Mesendoderm (in vitro differentiated cells): ENCODE data around the gene PTPN2.

ENCODE experiments used
- DNase-seq: peaks from one replicate; pipeline ENCODE4 v3.0.0; 2013
- H2AK5ac ChIP-seq: 2 replicates; pipeline ENCODE4 v1.6.1; 2013; ENCODE audit warnings: low read length, inconsistent platforms
- H2BK120ac ChIP-seq: 2 replicates; pipeline ENCODE4 v1.6.1; 2013; ENCODE audit warnings: low read depth, mild to moderate bottlenecking, low read length, moderate library complexity, mixed read lengths
- H2BK15ac ChIP-seq: replicated peaks from 2 replicates; pipeline ENCODE4 v1.6.1; 2013; ENCODE audit warnings: low read depth, mild to moderate bottlenecking, moderate library complexity
- H2BK5ac ChIP-seq: 2 replicates; pipeline ENCODE4 v1.6.1; 2013; ENCODE audit warnings: low read length, inconsistent platforms
- H3K18ac ChIP-seq: 2 replicates; pipeline ENCODE4 v1.6.1; 2013; ENCODE audit warnings: mild to moderate bottlenecking, low read length, mixed read lengths
- H3K23ac ChIP-seq: one replicate; pipeline ENCODE4 v1.6.1; 2013; ENCODE audit warnings: low read length
- H3K27ac ChIP-seq: 2 replicates; pipeline ENCODE4 v1.5.1; 2013; ENCODE audit warnings: low read depth, mild to moderate bottlenecking, inconsistent platforms, low read length, moderate library complexity
- H3K27me3 ChIP-seq: 2 replicates; pipeline ENCODE4 v1.6.1; 2013; ENCODE audit warnings: low read length, control low read depth, mild to moderate bottlenecking, inconsistent platforms; ENCODE audit not compliant: insufficient read depth, poor library complexity
- H3K36me3 ChIP-seq: 2 replicates; pipeline ENCODE4 v1.6.1; 2013; ENCODE audit warnings: low read length, inconsistent platforms; ENCODE audit not compliant: control insufficient read depth, insufficient read depth
- H3K4ac ChIP-seq: one replicate; pipeline ENCODE4 v1.6.1; 2013; ENCODE audit warnings: low read depth, mild to moderate bottlenecking, low read length, moderate library complexity
- H3K4me1 ChIP-seq: 2 replicates; pipeline ENCODE4 v1.6.1; 2013; ENCODE audit warnings: low read depth, low read length, inconsistent platforms; ENCODE audit not compliant: control insufficient read depth
- H3K4me2 ChIP-seq: 2 replicates; pipeline ENCODE4 v1.6.1; 2013; ENCODE audit warnings: low read length
- H3K4me3 ChIP-seq: 2 replicates; pipeline ENCODE4 v1.5.1; 2013; ENCODE audit warnings: mild to moderate bottlenecking, low read length
- H3K56ac ChIP-seq: one replicate; pipeline ENCODE4 v1.6.1; 2013; ENCODE audit warnings: low read length
- H3K79me1 ChIP-seq: 2 replicates; pipeline ENCODE4 v1.6.1; 2013; ENCODE audit warnings: low read length, inconsistent platforms
- H3K79me2 ChIP-seq: 2 replicates; pipeline ENCODE4 v1.6.1; 2013; ENCODE audit warnings: mild to moderate bottlenecking, low read length; ENCODE audit not compliant: control insufficient read depth, insufficient read depth
- H3K9ac ChIP-seq: 2 replicates; pipeline ENCODE4 v1.6.1; 2013; ENCODE audit warnings: low read length, inconsistent platforms
- H4K5ac ChIP-seq: one replicate; pipeline ENCODE4 v1.6.1; 2013; ENCODE audit warnings: low read length
- H4K8ac ChIP-seq: one replicate; pipeline ENCODE4 v1.6.1; 2013; ENCODE audit warnings: low read depth, mild to moderate bottlenecking, control low read depth, low read length, moderate library complexity
- WGBS: extraction: QIAGEN DNeasy Blood & Tissue Kit; methylation state at CpG from one replicate; pipeline ENCODE4 v1.1.7; 2013; ENCODE audit warnings: low lambda C conversion rate, missing lambda C conversion rate; ENCODE audit not compliant: insufficient coverage; ENCODE audit errors: extremely low coverage; 5-methylcytosine and 5-hydroxymethylcytosine counted together

PTPN2 gene

DNA sequence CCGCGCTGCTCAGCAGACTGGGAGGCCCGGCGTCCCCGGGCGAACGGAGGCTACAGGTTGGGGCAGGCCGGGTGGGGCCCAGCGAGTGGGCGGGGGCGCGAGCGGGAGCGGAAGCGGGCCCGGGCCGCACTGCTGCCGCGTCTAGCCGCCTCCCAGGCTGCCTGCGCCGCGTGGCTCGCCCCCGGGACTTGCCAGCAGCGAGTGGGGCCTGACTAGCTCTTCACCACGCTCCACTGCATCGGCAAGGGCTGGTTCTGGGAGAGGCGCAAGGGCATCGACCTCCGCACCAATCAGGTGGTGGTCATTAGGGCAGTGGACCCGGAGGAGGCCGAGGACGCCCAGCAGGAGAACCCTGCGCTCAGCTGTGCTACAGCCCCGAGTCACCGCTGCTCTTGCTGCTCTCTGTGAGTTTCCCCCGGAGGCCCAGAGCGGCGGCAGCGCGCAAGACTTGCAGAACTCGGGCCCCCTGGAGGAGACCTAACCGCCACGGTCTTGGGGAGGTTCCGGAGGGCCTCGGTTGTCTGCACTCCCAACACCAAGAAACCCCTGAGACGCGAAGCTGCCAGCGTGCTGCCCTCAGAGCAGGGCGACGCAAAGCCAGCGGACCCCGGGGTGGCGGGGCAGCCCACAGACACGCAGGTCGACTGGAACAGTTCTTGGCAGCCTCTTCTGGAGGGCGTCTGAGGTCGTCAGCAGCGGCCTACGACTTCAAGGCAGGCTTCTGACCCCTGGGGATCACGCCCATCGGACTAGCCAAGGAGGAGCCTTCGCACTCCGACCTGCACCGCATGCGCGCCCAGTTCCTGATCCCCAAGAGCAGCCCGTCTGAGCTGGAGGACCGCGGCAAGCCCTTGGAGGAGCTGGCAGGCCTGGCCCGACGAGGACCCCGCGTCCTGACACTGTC is 27.2 kb upstream of the PTPN2 start:
- Histone ChIP-seq H3K23ac (no peak overlapping the region), H2BK5ac (no peak overlapping the region), H3K79me1 (no peaks in the 10 kb centered on the region), H2AK5ac (no peak overlapping the region), H3K79me2 (no peaks in the 10 kb centered on the region), H3K4me3 (no peak overlapping the region), H3K27ac (no peak overlapping the region), H3K9ac (no peak overlapping the region), H3K27me3 (no peaks in the 10 kb centered on the region), H4K8ac (no peak overlapping the region), H2BK120ac (no peak overlapping the region), H3K4me2 (no peak overlapping the region), H4K5ac (no peak overlapping the region), H3K36me3 (no peaks in the 10 kb centered on the region), H2BK15ac (no peak overlapping the region), H3K56ac (no peak overlapping the region), H3K18ac (no peak overlapping the region), H3K4me1 (no peaks in the 10 kb centered on the region), H3K4ac (no peak overlapping the region)
- WGBS = no CpG with 5 or more reads among the region's 75 CpGs
- DNase-seq = peak; percentile 4

DNA sequence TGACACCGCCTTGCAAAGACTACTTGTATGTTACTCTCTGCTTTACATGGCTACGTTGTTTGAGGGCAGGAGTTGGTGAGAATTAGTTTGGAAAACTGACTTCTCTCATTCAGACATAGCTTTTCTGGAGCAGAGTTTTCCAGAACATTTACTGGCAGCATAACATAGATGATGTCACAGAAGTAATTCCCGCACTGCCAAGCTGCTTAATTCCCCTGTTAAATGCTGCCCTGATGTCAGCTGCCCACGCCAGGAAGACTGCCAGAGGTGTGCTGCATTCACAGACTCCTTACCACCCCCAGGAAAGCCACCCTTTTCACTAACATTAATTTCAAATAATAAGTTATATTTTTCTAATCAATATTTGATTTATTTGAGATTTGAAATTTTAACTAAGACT is 24.7 kb upstream of the PTPN2 start:
- H3K56ac ChIP-seq = no peak overlapping the region
- no CpG with 5 or more reads among the region's 4 CpGs for WGBS
- H3K23ac ChIP-seq = no peak overlapping the region
- no peaks in the 10 kb centered on the region for H3K27me3 ChIP-seq
- no peak overlapping the region for H3K27ac ChIP-seq
- no peaks in the 10 kb centered on the region for H3K79me2 ChIP-seq
- H2BK15ac ChIP-seq = no peak overlapping the region
- no peak overlapping the region for H4K5ac ChIP-seq
- no peak overlapping the region for H3K4me3 ChIP-seq
- no peak overlapping the region for H3K18ac ChIP-seq
- no peaks in the 10 kb centered on the region for H3K4me1 ChIP-seq
- H4K8ac ChIP-seq = no peak overlapping the region
- no peak overlapping the region for H2BK5ac ChIP-seq
- no peak for DNase-seq
- no peak overlapping the region for H2BK120ac ChIP-seq
- H3K4ac ChIP-seq = no peak overlapping the region
- H2AK5ac ChIP-seq = no peak overlapping the region
- H3K36me3 ChIP-seq = no peaks in the 10 kb centered on the region
- no peak overlapping the region for H3K9ac ChIP-seq
- no peaks in the 10 kb centered on the region for H3K79me1 ChIP-seq
- no peak overlapping the region for H3K4me2 ChIP-seq

DNA sequence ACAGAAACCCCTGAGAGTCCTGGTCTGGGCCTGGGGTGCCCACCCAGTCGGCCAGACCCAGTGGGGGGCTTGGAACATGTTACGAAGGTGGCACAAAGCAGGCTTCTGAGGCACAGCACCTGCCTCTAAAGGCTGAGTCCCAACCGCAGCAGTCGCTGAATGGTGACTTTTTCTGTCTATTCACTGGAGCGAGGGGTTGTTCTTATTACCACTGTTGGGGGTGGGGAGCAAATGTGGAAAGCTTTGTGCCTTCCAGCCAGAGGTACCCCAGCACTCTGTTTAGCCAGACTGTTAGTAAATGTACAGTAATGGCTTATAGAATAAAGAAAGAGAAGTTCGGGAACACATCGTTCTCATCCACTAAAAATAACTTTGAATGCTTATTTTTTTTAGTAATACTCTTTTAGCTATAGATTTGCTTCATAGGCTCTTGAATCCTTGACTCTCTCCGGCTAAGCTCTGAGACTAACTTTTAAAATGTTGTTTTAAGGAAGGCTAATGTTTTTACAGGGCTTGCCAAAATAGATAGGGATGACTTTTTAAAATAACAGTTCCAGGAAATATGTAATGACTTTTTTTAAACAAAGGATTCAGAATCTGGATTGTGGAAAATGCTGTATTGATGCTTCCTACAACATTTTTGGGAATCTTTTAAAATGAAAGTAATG is 23.4 kb upstream of the PTPN2 start:
- H2BK120ac ChIP-seq = no peak overlapping the region
- H3K79me2 ChIP-seq = no peaks in the 10 kb centered on the region
- H3K4me3 ChIP-seq = no peak overlapping the region
- no peak for DNase-seq
- H3K36me3 ChIP-seq = no peaks in the 10 kb centered on the region
- H3K9ac ChIP-seq = no peak overlapping the region
- H4K5ac ChIP-seq = no peak overlapping the region
- no peaks in the 10 kb centered on the region for H3K79me1 ChIP-seq
- H3K27ac ChIP-seq = no peak overlapping the region
- H3K18ac ChIP-seq = no peak overlapping the region
- no peak overlapping the region for H3K4ac ChIP-seq
- no peak overlapping the region for H2AK5ac ChIP-seq
- WGBS = no CpG with 5 or more reads among the region's 8 CpGs
- no peak overlapping the region for H3K56ac ChIP-seq
- H3K4me2 ChIP-seq = no peak overlapping the region
- H3K27me3 ChIP-seq = no peaks in the 10 kb centered on the region
- H2BK15ac ChIP-seq = no peak overlapping the region
- no peak overlapping the region for H2BK5ac ChIP-seq
- H4K8ac ChIP-seq = no peak overlapping the region
- H3K23ac ChIP-seq = no peak overlapping the region
- H3K4me1 ChIP-seq = no peaks in the 10 kb centered on the region

DNA sequence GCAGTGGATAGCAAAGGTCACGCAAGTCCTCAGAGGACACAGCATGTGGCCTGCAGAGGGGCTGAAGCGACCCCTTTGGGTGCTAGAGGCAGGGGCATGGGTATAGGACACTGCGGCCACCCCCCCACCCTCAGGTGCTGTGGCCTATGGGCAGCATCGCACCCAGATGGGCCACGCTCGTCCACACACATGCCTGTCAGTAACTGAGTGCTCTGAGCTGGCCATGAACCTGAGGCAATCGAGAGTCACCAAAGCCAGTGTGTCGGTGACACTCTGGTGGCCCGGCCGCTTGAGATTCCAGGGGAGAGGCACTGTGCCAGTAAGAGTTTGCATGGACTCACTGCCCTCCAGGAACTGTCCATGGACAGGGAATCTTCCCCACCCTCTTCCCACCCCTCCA is 22.7 kb upstream of the PTPN2 start:
- Histone ChIP-seq H3K9ac (no peak overlapping the region), H3K23ac (no peak overlapping the region), H2BK15ac (no peak overlapping the region), H3K27me3 (no peaks in the 10 kb centered on the region), H3K56ac (no peak overlapping the region), H2BK5ac (no peak overlapping the region), H3K79me2 (no peaks in the 10 kb centered on the region), H4K8ac (no peak overlapping the region), H3K4me1 (no peaks in the 10 kb centered on the region), H3K4ac (no peak overlapping the region), H3K27ac (no peak overlapping the region), H3K4me3 (no peak overlapping the region), H3K18ac (no peak overlapping the region), H3K36me3 (no peaks in the 10 kb centered on the region), H2AK5ac (no peak overlapping the region), H3K79me1 (no peaks in the 10 kb centered on the region), H3K4me2 (no peak overlapping the region), H4K5ac (no peak overlapping the region), H2BK120ac (no peak overlapping the region)
- no peak for DNase-seq
- no CpG with 5 or more reads among the region's 10 CpGs for WGBS

DNA sequence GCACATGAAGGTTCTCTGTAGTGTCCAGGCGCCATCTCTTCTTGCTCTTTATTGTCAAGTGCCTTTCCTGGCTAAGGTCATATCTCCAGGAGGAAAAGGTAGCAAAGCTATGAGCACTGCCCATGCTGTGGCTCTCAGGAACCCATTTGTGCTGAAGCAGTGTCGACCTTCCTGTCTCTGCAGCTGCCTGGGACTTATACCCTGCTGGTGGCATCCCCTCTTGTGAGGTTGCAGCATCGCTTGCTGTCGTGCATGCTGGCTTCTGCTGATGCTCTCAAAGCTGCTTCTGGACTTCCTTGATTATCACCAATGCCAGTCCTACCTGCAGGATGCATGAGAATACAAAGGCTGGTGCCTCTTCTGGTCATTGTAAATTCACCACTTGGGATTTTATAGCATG is 22.1 kb upstream of the PTPN2 start:
- H3K4me2 ChIP-seq = no peak overlapping the region
- no peak overlapping the region for H3K4me3 ChIP-seq
- H2BK15ac ChIP-seq = no peak overlapping the region
- no peak overlapping the region for H3K23ac ChIP-seq
- H3K18ac ChIP-seq = no peak overlapping the region
- no peak overlapping the region for H3K56ac ChIP-seq
- H2AK5ac ChIP-seq = no peak overlapping the region
- no peaks in the 10 kb centered on the region for H3K4me1 ChIP-seq
- no peaks in the 10 kb centered on the region for H3K79me1 ChIP-seq
- H3K4ac ChIP-seq = no peak overlapping the region
- H3K27ac ChIP-seq = no peak overlapping the region
- H2BK5ac ChIP-seq = no peak overlapping the region
- no peaks in the 10 kb centered on the region for H3K36me3 ChIP-seq
- no peak overlapping the region for H4K5ac ChIP-seq
- H2BK120ac ChIP-seq = no peak overlapping the region
- H3K9ac ChIP-seq = no peak overlapping the region
- no peak for DNase-seq
- no peaks in the 10 kb centered on the region for H3K79me2 ChIP-seq
- no peaks in the 10 kb centered on the region for H3K27me3 ChIP-seq
- WGBS = no CpG with 5 or more reads among the region's 4 CpGs
- H4K8ac ChIP-seq = no peak overlapping the region
